Kidney epithelial cell (primary cell): ENCODE data around the gene SERPINE2. TPM values are rescaled to one million over a fixed set of nuclear protein-coding genes. Genes with fewer than 3 reads are reported as not detected.

Source experiments
- DNase-seq: peaks from one replicate; pipeline ENCODE4 v3.0.0-alpha.2; 2010; ENCODE audit warnings: low read depth
- H3K27me3 ChIP-seq: 2 replicates; pipeline ENCODE4 v1.6.0; 2011; ENCODE audit warnings: low read length; ENCODE audit not compliant: control insufficient read depth, insufficient read depth
- H3K36me3 ChIP-seq: 2 replicates; pipeline ENCODE4 v1.5.1; 2011; ENCODE audit warnings: low read length; ENCODE audit not compliant: control insufficient read depth, insufficient read depth
- H3K4me3 ChIP-seq: 2 replicates; pipeline ENCODE4 v1.5.1; 2011; ENCODE audit warnings: low read depth, mild to moderate bottlenecking, control low read depth, low read length
- total RNA-seq: library from RNA; depleted of rRNA; stranded (reverse); fragments of >200 nt; gene quantifications from 2 replicates; pipeline ENCODE4 v1.2.3, GENCODE V29; 2015
- TF ChIP-seq, protein P1 (sequence below): IDR thresholded peaks from 2 replicates; pipeline ENCODE4 v1.5.1; 2011; ENCODE audit warnings: mild to moderate bottlenecking, moderate library complexity, low read length, control low read depth, inconsistent platforms; ENCODE audit not compliant: insufficient read depth, poor library complexity, severe bottlenecking

The SERPINE2 gene
- total RNA-seq, 1 donor from 2014 or later: 84.9 TPM

- H3K4me3 ChIP-seq: no peak overlapping the region
- TF ChIP-seq, protein P1, sequence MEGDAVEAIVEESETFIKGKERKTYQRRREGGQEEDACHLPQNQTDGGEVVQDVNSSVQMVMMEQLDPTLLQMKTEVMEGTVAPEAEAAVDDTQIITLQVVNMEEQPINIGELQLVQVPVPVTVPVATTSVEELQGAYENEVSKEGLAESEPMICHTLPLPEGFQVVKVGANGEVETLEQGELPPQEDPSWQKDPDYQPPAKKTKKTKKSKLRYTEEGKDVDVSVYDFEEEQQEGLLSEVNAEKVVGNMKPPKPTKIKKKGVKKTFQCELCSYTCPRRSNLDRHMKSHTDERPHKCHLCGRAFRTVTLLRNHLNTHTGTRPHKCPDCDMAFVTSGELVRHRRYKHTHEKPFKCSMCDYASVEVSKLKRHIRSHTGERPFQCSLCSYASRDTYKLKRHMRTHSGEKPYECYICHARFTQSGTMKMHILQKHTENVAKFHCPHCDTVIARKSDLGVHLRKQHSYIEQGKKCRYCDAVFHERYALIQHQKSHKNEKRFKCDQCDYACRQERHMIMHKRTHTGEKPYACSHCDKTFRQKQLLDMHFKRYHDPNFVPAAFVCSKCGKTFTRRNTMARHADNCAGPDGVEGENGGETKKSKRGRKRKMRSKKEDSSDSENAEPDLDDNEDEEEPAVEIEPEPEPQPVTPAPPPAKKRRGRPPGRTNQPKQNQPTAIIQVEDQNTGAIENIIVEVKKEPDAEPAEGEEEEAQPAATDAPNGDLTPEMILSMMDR: no peak
- no peak for DNase-seq
- H3K27me3 ChIP-seq: no peaks in the 10 kb centered on the region
- H3K36me3 ChIP-seq: no peaks in the 10 kb centered on the region
Observed at GRCh38 chr2:223978451-223978850, 60.6 kb downstream of the SERPINE2 start.

DNA sequence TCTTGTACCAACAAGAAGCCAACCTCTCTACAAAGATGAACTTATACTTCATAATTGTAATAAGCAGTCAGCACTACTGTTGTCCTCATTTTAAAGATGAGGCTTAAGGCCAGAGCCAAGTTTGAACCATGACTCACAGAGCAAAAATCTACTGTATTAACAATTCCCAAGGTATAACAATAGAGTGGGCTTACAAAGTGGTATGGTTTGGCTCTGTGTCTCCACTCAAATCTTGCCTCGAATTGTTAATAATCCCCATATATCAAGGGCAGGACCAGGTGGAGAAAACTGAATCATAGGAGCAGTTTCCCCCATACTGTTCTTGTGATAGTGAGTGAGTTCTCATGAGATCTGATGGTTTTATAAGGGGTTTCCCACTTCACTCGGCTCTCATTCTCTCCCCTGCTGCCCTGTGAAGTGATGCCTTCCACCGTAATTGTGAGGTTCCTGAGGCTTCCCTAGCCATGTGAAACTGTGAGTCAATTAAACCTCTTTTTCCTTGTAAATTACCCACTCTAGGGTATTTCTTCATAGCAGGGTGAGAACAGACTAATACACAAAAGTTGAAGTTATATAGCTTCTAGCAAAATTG lies 62.4 kb downstream of the SERPINE2 start:
- no peaks in the 10 kb centered on the region for H3K27me3 ChIP-seq
- H3K36me3 ChIP-seq: no peaks in the 10 kb centered on the region
- TF ChIP-seq, protein P1: no peak
- H3K4me3 ChIP-seq: no peak overlapping the region
- no peak for DNase-seq

- Histone ChIP-seq H3K27me3 (no peaks in the 10 kb centered on the region), H3K4me3 (no peak overlapping the region), H3K36me3 (no peaks in the 10 kb centered on the region)
- DNase-seq: no peak
- TF ChIP-seq, protein P1: no peak
Observed at GRCh38 chr2:223973606-223974005, 65.5 kb downstream of the SERPINE2 start.

DNA sequence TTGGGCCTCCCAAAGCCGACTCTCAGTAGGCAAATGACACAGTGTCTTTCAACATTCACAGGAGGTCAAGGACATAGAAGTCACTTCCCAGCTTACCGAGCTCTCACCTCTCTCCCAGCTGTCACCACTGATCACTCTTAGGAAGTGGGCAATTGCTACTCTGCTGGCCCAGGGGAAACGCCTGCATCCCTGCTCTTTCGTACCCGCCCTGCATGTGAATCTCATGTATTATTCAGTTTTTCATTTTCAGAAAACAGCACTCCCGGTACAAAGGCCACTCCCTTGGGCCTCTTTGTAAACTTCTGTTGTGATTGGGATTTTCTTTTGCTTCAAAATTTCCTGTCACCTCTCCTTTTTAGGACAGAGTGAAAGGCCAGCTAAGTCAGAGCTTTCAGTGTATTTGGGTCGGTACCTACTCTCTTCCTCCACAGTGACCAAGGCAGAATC lies 66.4 kb downstream of the SERPINE2 start:
- Histone ChIP-seq H3K27me3 (no peaks in the 10 kb centered on the region), H3K36me3 (no peaks in the 10 kb centered on the region), H3K4me3 (no peak overlapping the region)
- no peak for DNase-seq
- TF ChIP-seq, protein P1: no peak

DNA sequence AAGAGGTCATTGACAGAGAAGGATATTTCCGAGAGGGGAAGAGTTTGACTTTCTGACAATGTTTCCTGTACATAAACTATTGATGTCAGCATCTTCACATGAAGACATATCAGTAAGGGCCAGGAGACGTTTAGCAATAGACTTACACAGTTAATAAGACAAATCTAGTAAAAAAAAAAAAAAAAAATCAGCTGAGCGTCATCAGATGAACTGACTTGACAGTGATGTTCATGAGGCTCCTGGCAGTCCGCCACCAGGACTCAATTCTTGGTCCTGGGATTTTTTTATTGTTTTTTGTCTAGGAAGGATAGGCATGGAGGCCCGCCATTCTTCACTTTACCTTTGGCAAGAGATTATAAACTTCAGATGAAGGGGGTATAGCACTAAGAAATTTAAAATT lies 67.4 kb downstream of the SERPINE2 start:
- Histone ChIP-seq H3K4me3 (no peak overlapping the region), H3K27me3 (no peaks in the 10 kb centered on the region), H3K36me3 (no peaks in the 10 kb centered on the region)
- DNase-seq: no peak
- TF ChIP-seq, protein P1: no peak
